H1 (cell line): ENCODE measurements around the gene PHLPP1. TPM values are rescaled to one million over a fixed set of nuclear protein-coding genes. Genes with fewer than 3 reads are reported as not detected.

Experiments
- BACH1 ChIP-seq: IDR thresholded peaks from 2 replicates; pipeline ENCODE4 v1.6.1; 2012; ENCODE audit warnings: low read length, improper control_type of control experiment
- GABPA ChIP-seq: IDR thresholded peaks from 2 replicates; pipeline ENCODE4 v1.6.1; 2011; ENCODE audit warnings: mild to moderate bottlenecking, low read length, moderate library complexity, borderline replicate concordance; ENCODE audit not compliant: insufficient read depth
- HDAC6 ChIP-seq: IDR thresholded peaks from one replicate; pipeline ENCODE4 v1.7.1; 2012; ENCODE audit warnings: low read depth, mild to moderate bottlenecking, inconsistent platforms, low read length, moderate library complexity
- JUN ChIP-seq: IDR thresholded peaks from 2 replicates; pipeline ENCODE4 v1.6.1; 2011; ENCODE audit warnings: low read depth, mild to moderate bottlenecking, improper control_type of control experiment, low read length
- POLR2AphosphoS5 ChIP-seq: IDR thresholded peaks from 2 replicates; pipeline ENCODE4 v1.6.1; 2011; ENCODE audit warnings: low read depth, low read length
- RBBP5 ChIP-seq: IDR thresholded peaks from 2 replicates; pipeline ENCODE4 v1.7.1; 2012; ENCODE audit warnings: low read depth, mild to moderate bottlenecking, inconsistent platforms, low read length, moderate library complexity, borderline replicate concordance
- SIN3A ChIP-seq, 2 experiments: IDR thresholded peaks in 1 of 2; conservative IDR thresholded peaks in 1 of 2; 2 replicates each; pipeline ENCODE4 v1.6.1; 2011 to 2012; ENCODE audit warnings: low read length in 2 of 2, improper control_type of control experiment in 1 of 2, low read depth in 1 of 2, mild to moderate bottlenecking in 1 of 2
- ZNF274 ChIP-seq: IDR thresholded peaks from 2 replicates; pipeline ENCODE4 v1.7.0; 2012; ENCODE audit warnings: low read length, borderline replicate concordance; ENCODE audit errors: extremely low read depth
- polyA plus RNA-seq, 7 experiments: library from polyadenylated mRNA; depleted of rRNA in 3 of 7; stranded (reverse) in 5 of 7; unstranded in 2 of 7; fragments of >200 nt in 5 of 7; fragments of 200-250 nt in 2 of 7; gene quantifications; 1 replicate in 5 of 7; 2 replicates in 1 of 7; 4 replicates in 1 of 7; pipeline versions ENCODE4 v1.2.1 to v1.2.3, GENCODE V29; 2011 to 2013; ENCODE audit warnings: missing spikeins in 2 of 7, mixed read lengths in 2 of 7
- total RNA-seq: library from RNA; stranded (reverse); fragmentation: NEBNext Ultra II Directional; extraction: Animal tissue kit (Norgen Biotek cat#: 25700); gene quantifications from 2 replicates; pipeline ENCODE4 v1.2.1, GENCODE V29; 2021
- TF ChIP-seq, protein P1 (sequence below): fragments of 300-600 bp; sonication (generic); IDR thresholded peaks from 2 replicates; pipeline ENCODE4 v1.7.1; 2012; ENCODE audit warnings: low read length, moderate library complexity, mild to moderate bottlenecking, inconsistent platforms; ENCODE audit not compliant: insufficient replicate concordance
- TF ChIP-seq, protein P2 (sequence below): IDR thresholded peaks from 2 replicates; pipeline ENCODE4 v1.6.1; 2012; ENCODE audit warnings: inconsistent platforms

Gene PHLPP1
- total and polyA plus RNA-seq, 2 of the 8 experiments (the other 6 are each of a cell fraction or from before 2014, with no cell fraction given) = 28.0 to 66.3 TPM

DNA sequence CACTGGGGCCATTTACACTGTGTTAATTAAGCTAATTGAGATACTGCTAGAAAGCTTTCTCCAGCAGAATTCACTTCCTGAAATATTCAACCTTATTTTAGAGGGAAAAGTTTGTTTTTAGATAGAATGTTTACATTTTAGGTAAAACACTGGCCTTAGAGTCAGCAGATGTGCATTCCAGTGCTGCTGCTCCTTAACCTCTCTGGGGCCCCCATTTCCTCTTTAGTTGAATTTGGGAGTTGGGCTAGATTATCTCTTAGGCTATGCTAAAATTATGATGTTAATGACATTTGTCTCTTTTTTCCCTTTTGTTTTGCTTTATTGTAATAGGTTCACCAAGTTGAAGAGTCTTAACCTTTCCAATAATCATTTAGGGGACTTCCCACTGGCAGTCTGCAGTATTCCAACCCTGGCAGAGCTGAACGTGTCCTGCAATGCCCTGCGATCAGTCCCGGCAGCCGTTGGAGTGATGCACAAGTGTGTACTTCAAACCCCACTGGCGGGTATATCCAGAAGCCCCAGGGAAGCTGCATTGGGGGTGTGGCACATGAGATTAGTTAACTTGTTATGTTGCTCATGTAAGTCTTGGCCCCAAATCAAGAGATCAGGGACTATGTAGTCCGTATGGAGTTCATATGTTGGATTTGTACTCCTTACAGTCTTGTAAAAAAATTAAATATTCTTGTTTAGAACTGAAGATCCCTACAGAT, 179.5 kb downstream of the PHLPP1 start (continued):
- TF ChIP-seq, protein P1, sequence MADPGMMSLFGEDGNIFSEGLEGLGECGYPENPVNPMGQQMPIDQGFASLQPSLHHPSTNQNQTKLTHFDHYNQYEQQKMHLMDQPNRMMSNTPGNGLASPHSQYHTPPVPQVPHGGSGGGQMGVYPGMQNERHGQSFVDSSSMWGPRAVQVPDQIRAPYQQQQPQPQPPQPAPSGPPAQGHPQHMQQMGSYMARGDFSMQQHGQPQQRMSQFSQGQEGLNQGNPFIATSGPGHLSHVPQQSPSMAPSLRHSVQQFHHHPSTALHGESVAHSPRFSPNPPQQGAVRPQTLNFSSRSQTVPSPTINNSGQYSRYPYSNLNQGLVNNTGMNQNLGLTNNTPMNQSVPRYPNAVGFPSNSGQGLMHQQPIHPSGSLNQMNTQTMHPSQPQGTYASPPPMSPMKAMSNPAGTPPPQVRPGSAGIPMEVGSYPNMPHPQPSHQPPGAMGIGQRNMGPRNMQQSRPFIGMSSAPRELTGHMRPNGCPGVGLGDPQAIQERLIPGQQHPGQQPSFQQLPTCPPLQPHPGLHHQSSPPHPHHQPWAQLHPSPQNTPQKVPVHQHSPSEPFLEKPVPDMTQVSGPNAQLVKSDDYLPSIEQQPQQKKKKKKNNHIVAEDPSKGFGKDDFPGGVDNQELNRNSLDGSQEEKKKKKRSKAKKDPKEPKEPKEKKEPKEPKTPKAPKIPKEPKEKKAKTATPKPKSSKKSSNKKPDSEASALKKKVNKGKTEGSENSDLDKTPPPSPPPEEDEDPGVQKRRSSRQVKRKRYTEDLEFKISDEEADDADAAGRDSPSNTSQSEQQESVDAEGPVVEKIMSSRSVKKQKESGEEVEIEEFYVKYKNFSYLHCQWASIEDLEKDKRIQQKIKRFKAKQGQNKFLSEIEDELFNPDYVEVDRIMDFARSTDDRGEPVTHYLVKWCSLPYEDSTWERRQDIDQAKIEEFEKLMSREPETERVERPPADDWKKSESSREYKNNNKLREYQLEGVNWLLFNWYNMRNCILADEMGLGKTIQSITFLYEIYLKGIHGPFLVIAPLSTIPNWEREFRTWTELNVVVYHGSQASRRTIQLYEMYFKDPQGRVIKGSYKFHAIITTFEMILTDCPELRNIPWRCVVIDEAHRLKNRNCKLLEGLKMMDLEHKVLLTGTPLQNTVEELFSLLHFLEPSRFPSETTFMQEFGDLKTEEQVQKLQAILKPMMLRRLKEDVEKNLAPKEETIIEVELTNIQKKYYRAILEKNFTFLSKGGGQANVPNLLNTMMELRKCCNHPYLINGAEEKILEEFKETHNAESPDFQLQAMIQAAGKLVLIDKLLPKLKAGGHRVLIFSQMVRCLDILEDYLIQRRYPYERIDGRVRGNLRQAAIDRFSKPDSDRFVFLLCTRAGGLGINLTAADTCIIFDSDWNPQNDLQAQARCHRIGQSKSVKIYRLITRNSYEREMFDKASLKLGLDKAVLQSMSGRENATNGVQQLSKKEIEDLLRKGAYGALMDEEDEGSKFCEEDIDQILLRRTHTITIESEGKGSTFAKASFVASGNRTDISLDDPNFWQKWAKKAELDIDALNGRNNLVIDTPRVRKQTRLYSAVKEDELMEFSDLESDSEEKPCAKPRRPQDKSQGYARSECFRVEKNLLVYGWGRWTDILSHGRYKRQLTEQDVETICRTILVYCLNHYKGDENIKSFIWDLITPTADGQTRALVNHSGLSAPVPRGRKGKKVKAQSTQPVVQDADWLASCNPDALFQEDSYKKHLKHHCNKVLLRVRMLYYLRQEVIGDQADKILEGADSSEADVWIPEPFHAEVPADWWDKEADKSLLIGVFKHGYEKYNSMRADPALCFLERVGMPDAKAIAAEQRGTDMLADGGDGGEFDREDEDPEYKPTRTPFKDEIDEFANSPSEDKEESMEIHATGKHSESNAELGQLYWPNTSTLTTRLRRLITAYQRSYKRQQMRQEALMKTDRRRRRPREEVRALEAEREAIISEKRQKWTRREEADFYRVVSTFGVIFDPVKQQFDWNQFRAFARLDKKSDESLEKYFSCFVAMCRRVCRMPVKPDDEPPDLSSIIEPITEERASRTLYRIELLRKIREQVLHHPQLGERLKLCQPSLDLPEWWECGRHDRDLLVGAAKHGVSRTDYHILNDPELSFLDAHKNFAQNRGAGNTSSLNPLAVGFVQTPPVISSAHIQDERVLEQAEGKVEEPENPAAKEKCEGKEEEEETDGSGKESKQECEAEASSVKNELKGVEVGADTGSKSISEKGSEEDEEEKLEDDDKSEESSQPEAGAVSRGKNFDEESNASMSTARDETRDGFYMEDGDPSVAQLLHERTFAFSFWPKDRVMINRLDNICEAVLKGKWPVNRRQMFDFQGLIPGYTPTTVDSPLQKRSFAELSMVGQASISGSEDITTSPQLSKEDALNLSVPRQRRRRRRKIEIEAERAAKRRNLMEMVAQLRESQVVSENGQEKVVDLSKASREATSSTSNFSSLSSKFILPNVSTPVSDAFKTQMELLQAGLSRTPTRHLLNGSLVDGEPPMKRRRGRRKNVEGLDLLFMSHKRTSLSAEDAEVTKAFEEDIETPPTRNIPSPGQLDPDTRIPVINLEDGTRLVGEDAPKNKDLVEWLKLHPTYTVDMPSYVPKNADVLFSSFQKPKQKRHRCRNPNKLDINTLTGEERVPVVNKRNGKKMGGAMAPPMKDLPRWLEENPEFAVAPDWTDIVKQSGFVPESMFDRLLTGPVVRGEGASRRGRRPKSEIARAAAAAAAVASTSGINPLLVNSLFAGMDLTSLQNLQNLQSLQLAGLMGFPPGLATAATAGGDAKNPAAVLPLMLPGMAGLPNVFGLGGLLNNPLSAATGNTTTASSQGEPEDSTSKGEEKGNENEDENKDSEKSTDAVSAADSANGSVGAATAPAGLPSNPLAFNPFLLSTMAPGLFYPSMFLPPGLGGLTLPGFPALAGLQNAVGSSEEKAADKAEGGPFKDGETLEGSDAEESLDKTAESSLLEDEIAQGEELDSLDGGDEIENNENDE = no peak
- TF ChIP-seq GABPA = no peak
- TF ChIP-seq ZNF274 = no peak
- TF ChIP-seq POLR2AphosphoS5 = no peak
- TF ChIP-seq SIN3A (conservative IDR thresholded peaks at IDR 0.05 in 1 of 2, IDR thresholded peaks at IDR 0.05 in 1 of 2; ENCODE audit: low read depth in 1 of 2, low read length in 2 of 2) = no peak
- no peak for TF ChIP-seq BACH1
- TF ChIP-seq, protein P2, sequence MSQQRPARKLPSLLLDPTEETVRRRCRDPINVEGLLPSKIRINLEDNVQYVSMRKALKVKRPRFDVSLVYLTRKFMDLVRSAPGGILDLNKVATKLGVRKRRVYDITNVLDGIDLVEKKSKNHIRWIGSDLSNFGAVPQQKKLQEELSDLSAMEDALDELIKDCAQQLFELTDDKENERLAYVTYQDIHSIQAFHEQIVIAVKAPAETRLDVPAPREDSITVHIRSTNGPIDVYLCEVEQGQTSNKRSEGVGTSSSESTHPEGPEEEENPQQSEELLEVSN = no peak
- no peak for TF ChIP-seq JUN
- TF ChIP-seq RBBP5 = no peak
- TF ChIP-seq HDAC6 = no peak
